OCI-LY3 (cell line): Measurements from ENCODE around the gene ZRANB1.

Experiments
- H2AFZ ChIP-seq: fragments of 200-600, 300-600 bp; shearing (Covaris generic); 2 replicates; pipeline ENCODE4 v1.6.0; 2014; ENCODE audit warnings: antibody characterized with exemption, low read depth, low read length
- H3K27ac ChIP-seq: fragments of 200-600, 300-600 bp; sonication (generic); 2 replicates; pipeline ENCODE4 v1.5.1; 2014; ENCODE audit warnings: mild to moderate bottlenecking, low read length, moderate library complexity, mixed read lengths
- H3K27me3 ChIP-seq: fragments of 200-600, 300-600 bp; sonication (generic); 2 replicates; pipeline ENCODE4 v1.6.1; 2014; ENCODE audit warnings: low read depth, low read length, mixed read lengths
- H3K36me3 ChIP-seq: fragments of 200-600, 300-600 bp; sonication (generic); replicated peaks from 2 replicates; pipeline ENCODE3; 2014; ENCODE audit warnings: low read depth, low read length, mixed read lengths
- H3K4me1 ChIP-seq: fragments of 300-600, 200-600 bp; sonication (generic); 2 replicates; pipeline ENCODE4 v1.6.1; 2014; ENCODE audit warnings: low read length, mixed read lengths
- H3K4me2 ChIP-seq: fragments of 200-600, 300-600 bp; sonication (generic); 2 replicates; pipeline ENCODE4 v1.6.1; 2014; ENCODE audit warnings: low read length, mixed read lengths
- H3K4me3 ChIP-seq: fragments of 300-600, 200-600 bp; sonication (generic); 2 replicates; pipeline ENCODE4 v1.5.1; 2014; ENCODE audit warnings: antibody characterized with exemption, mild to moderate bottlenecking, low read length, moderate library complexity
- H3K79me2 ChIP-seq: fragments of 300-600, 200-600 bp; shearing (Covaris generic); 2 replicates; pipeline ENCODE4 v1.6.1; 2014; ENCODE audit warnings: mild to moderate bottlenecking, low read length, mixed read lengths
- H3K9ac ChIP-seq: fragments of 300-600, 200-600 bp; shearing (Covaris generic); 2 replicates; pipeline ENCODE4 v1.6.0; 2014; ENCODE audit warnings: mild to moderate bottlenecking, low read length, moderate library complexity
- H3K9me3 ChIP-seq: fragments of 200-600, 300-600 bp; shearing (Covaris generic); 2 replicates; pipeline ENCODE4 v1.6.1; 2014; ENCODE audit warnings: low read length, mixed read lengths; ENCODE audit not compliant: insufficient read depth
- H4K20me1 ChIP-seq: fragments of 200-600, 300-600 bp; sonication (generic); 2 replicates; pipeline ENCODE4 v1.6.1; 2016; ENCODE audit warnings: low read length, mixed read lengths; ENCODE audit not compliant: insufficient read depth
- EZH2phosphoT487 ChIP-seq: fragments of 200-600 bp; shearing (Covaris generic); IDR thresholded peaks from 2 replicates; pipeline ENCODE4 v1.6.1; 2018; ENCODE audit warnings: antibody characterized with exemption, mixed run types, low read depth
- TF ChIP-seq, protein P1 (sequence below): fragments of 200-600, 300-600 bp; sonication (generic); IDR thresholded peaks from 2 replicates; pipeline ENCODE4 v1.5.1; 2014; ENCODE audit warnings: antibody characterized with exemption, low read length, low read depth

ZRANB1 gene

GRCh38 chr10:124991835-124992234 lies 49.9 kb downstream of the ZRANB1 start:
- no peaks in the 10 kb centered on the region for H3K79me2 ChIP-seq
- H3K9ac ChIP-seq: no peak overlapping the region
- H3K36me3 ChIP-seq: peaks cover 3% of the 10 kb centered on the region
- TF ChIP-seq EZH2phosphoT487: no peak
- H3K9me3 ChIP-seq: no peaks in the 10 kb centered on the region
- no peak overlapping the region for H2AFZ ChIP-seq
- H3K4me3 ChIP-seq: no peak overlapping the region
- H3K27ac ChIP-seq: no peak overlapping the region
- no peak overlapping the region for H3K4me2 ChIP-seq
- no peaks in the 10 kb centered on the region for H3K27me3 ChIP-seq
- peaks cover 13% of the 10 kb centered on the region; the same call in 1 of the 2 replicates for H3K4me1 ChIP-seq
- H4K20me1 ChIP-seq: peaks cover 7% of the 10 kb centered on the region; the same call in 1 of the 2 replicates

- H3K9me3 ChIP-seq: no peaks in the 10 kb centered on the region
- no peak overlapping the region for H3K9ac ChIP-seq
- H2AFZ ChIP-seq: no peak overlapping the region
- no peak overlapping the region for H3K4me2 ChIP-seq
- no peaks in the 10 kb centered on the region for H3K36me3 ChIP-seq
- H3K27ac ChIP-seq: no peak overlapping the region
- H3K79me2 ChIP-seq: no peaks in the 10 kb centered on the region
- H3K4me3 ChIP-seq: no peak overlapping the region
- H3K4me1 ChIP-seq: peaks cover 13% of the 10 kb centered on the region; the same call in 1 of the 2 replicates
- no peaks in the 10 kb centered on the region for H3K27me3 ChIP-seq
- H4K20me1 ChIP-seq: peaks cover 3% of the 10 kb centered on the region; the same call in 1 of the 2 replicates
- no peak for TF ChIP-seq EZH2phosphoT487
- TF ChIP-seq, protein P1, sequence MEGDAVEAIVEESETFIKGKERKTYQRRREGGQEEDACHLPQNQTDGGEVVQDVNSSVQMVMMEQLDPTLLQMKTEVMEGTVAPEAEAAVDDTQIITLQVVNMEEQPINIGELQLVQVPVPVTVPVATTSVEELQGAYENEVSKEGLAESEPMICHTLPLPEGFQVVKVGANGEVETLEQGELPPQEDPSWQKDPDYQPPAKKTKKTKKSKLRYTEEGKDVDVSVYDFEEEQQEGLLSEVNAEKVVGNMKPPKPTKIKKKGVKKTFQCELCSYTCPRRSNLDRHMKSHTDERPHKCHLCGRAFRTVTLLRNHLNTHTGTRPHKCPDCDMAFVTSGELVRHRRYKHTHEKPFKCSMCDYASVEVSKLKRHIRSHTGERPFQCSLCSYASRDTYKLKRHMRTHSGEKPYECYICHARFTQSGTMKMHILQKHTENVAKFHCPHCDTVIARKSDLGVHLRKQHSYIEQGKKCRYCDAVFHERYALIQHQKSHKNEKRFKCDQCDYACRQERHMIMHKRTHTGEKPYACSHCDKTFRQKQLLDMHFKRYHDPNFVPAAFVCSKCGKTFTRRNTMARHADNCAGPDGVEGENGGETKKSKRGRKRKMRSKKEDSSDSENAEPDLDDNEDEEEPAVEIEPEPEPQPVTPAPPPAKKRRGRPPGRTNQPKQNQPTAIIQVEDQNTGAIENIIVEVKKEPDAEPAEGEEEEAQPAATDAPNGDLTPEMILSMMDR: peak; percentile 46
Observed at GRCh38 chr10:124992462-124993344, 50.8 kb downstream of the ZRANB1 start.

GRCh38 chr10:124993345-124993708 lies 51.4 kb downstream of the ZRANB1 start:
- H3K36me3 ChIP-seq: no peaks in the 10 kb centered on the region
- peaks cover 13% of the 10 kb centered on the region; the same call in 1 of the 2 replicates for H3K4me1 ChIP-seq
- no peak overlapping the region for H3K4me2 ChIP-seq
- no peak overlapping the region for H3K27ac ChIP-seq
- no peaks in the 10 kb centered on the region for H3K27me3 ChIP-seq
- H4K20me1 ChIP-seq: peaks cover 3% of the 10 kb centered on the region; the same call in 1 of the 2 replicates
- no peaks in the 10 kb centered on the region for H3K79me2 ChIP-seq
- no peak overlapping the region for H2AFZ ChIP-seq
- H3K4me3 ChIP-seq: no peak overlapping the region
- H3K9me3 ChIP-seq: no peaks in the 10 kb centered on the region
- H3K9ac ChIP-seq: no peak overlapping the region
- TF ChIP-seq, protein P1: no peak
- TF ChIP-seq EZH2phosphoT487: no peak

- Histone ChIP-seq H4K20me1 (peaks cover 3% of the 10 kb centered on the region; the same call in 1 of the 2 replicates), H3K4me3 (no peak overlapping the region), H3K27me3 (no peaks in the 10 kb centered on the region), H3K9ac (no peak overlapping the region), H3K4me2 (no peak overlapping the region), H3K79me2 (no peaks in the 10 kb centered on the region), H2AFZ (no peak overlapping the region), H3K9me3 (no peaks in the 10 kb centered on the region), H3K36me3 (no peaks in the 10 kb centered on the region), H3K27ac (no peak overlapping the region), H3K4me1 (peaks cover 11% of the 10 kb centered on the region; the same call in 1 of the 2 replicates)
- no peak for TF ChIP-seq EZH2phosphoT487
- TF ChIP-seq, protein P1: no peak
Observed at GRCh38 chr10:124993736-124994451, 52.0 kb downstream of the ZRANB1 start.
